ENCODE data around the gene TCTN1.
"Not testable (repeated sequence)": the region's sequence is repeated elsewhere in the genome, so short reads cannot be mapped to it uniquely, and the experiment has no call there.

TCTN1 gene

GRCh38 chr12:110587102-110587501 is 26.8 kb upstream of the TCTN1 start:
- not testable (repeated sequence) for DNase-seq

GRCh38 chr12:110590059-110590458 is 23.9 kb upstream of the TCTN1 start:
- DNase-seq: no peak

GRCh38 chr12:110590806-110591326 is 23.1 kb upstream of the TCTN1 start:
- no peak for DNase-seq

- DNase-seq: no peak
Observed at GRCh38 chr12:110591451-110592051, 22.4 kb upstream of the TCTN1 start.

GRCh38 chr12:110592078-110592477 is 21.9 kb upstream of the TCTN1 start:
- DNase-seq: no peak

- DNase-seq: not testable (repeated sequence)
Observed at GRCh38 chr12:110592919-110593318, 21.0 kb upstream of the TCTN1 start.

GRCh38 chr12:110597885-110598284 is 16.0 kb upstream of the TCTN1 start:
- no peak for DNase-seq

GRCh38 chr12:110599334-110599733 is 14.6 kb upstream of the TCTN1 start:
- DNase-seq: no peak

- peak; percentile 35 for DNase-seq
Observed at GRCh38 chr12:110600254-110600653, 13.7 kb upstream of the TCTN1 start.

- DNase-seq: peak; percentile 67
Observed at GRCh38 chr12:110602085-110602814, 11.7 kb upstream of the TCTN1 start.

- DNase-seq: no peak
Observed at GRCh38 chr12:110606253-110606611, 7.7 kb upstream of the TCTN1 start.

- DNase-seq: no peak
Observed at GRCh38 chr12:110613071-110613770, 708 bp upstream of the TCTN1 start.

GRCh38 chr12:110615171-110615570 is 1.2 kb downstream of the TCTN1 start:
- no peak for DNase-seq

GRCh38 chr12:110616471-110617115 is 2.7 kb downstream of the TCTN1 start:
- no peak for DNase-seq

- no peak for DNase-seq
Observed at GRCh38 chr12:110619534-110619953, 5.6 kb downstream of the TCTN1 start.

GRCh38 chr12:110622582-110622981 is 8.7 kb downstream of the TCTN1 start:
- no peak for DNase-seq

GRCh38 chr12:110627500-110628195 is 13.7 kb downstream of the TCTN1 start:
- no peak for DNase-seq

GRCh38 chr12:110635055-110635454 is 21.1 kb downstream of the TCTN1 start:
- no peak for DNase-seq

GRCh38 chr12:110636516-110636915 is 22.6 kb downstream of the TCTN1 start:
- no peak for DNase-seq

- no peak for DNase-seq
Observed at GRCh38 chr12:110637869-110638441, 24.0 kb downstream of the TCTN1 start.

GRCh38 chr12:110638796-110639195 is 24.9 kb downstream of the TCTN1 start:
- DNase-seq: no peak

Measured in NCI-H2171 treated with DMSO at 0.1 percent for 48 hours (cell line).